ENCODE measurements around the gene CACNA1G. TPM values are rescaled to one million over a fixed set of nuclear protein-coding genes. Genes with fewer than 3 reads are reported as not detected.

Gene CACNA1G
- total RNA-seq, 2 donors from 2014 or later: 3.4 to 6.6 TPM

GRCh38 chr17:50585346-50585745 lies 24.8 kb downstream of the CACNA1G start:
- no peak for TF ChIP-seq POLR2AphosphoS5 (IDR thresholded peaks at IDR 0.05)
- TF ChIP-seq POLR2A (IDR thresholded peaks at IDR 0.05): no peak
- TF ChIP-seq CTCF (IDR thresholded peaks at IDR 0.05): no peak
- intact Hi-C loops (cut with DNase I): no loop called here
- peaks cover 17% of the 10 kb centered on the region for H3K4me1 ChIP-seq (replicated peaks)
- 76% methylated on average over 4 of the region's 4 CpGs for WGBS
- H3K9me3 ChIP-seq: no peaks in the 10 kb centered on the region
- H3K27me3 ChIP-seq (replicated peaks; ENCODE audit: insufficient read depth): no peaks in the 10 kb centered on the region
- DNase-seq (ENCODE audit: low spot score): no peak
- H3K4me3 ChIP-seq: no peak overlapping the region
- H3K27ac ChIP-seq: no peak overlapping the region
- no peaks in the 10 kb centered on the region for H3K36me3 ChIP-seq

- H3K36me3 ChIP-seq: no peaks in the 10 kb centered on the region
- DNase-seq (ENCODE audit: low spot score): no peak
- intact Hi-C loops (cut with DNase I): no loop called here
- no peaks in the 10 kb centered on the region for H3K9me3 ChIP-seq
- no peak overlapping the region for H3K27ac ChIP-seq
- WGBS: 90% methylated on average over 8 of the region's 8 CpGs
- H3K27me3 ChIP-seq (replicated peaks; ENCODE audit: insufficient read depth): no peaks in the 10 kb centered on the region
- TF ChIP-seq CTCF (IDR thresholded peaks at IDR 0.05): no peak
- TF ChIP-seq POLR2A (IDR thresholded peaks at IDR 0.05): no peak
- no peak for TF ChIP-seq POLR2AphosphoS5 (IDR thresholded peaks at IDR 0.05)
- peaks cover 22% of the 10 kb centered on the region for H3K4me1 ChIP-seq (replicated peaks)
- H3K4me3 ChIP-seq: no peak overlapping the region
Observed at GRCh38 chr17:50585891-50586290, 25.4 kb downstream of the CACNA1G start.

GRCh38 chr17:50586421-50587247 lies 26.1 kb downstream of the CACNA1G start:
- H3K4me3 ChIP-seq: no peak overlapping the region
- no peaks in the 10 kb centered on the region for H3K27me3 ChIP-seq (replicated peaks; ENCODE audit: insufficient read depth)
- no peak overlapping the region for H3K27ac ChIP-seq
- intact Hi-C loops (cut with DNase I): no loop called here
- H3K9me3 ChIP-seq: no peaks in the 10 kb centered on the region
- TF ChIP-seq CTCF (IDR thresholded peaks at IDR 0.05) (no peak), POLR2AphosphoS5 (IDR thresholded peaks at IDR 0.05) (no peak), POLR2A (IDR thresholded peaks at IDR 0.05) (no peak)
- no peak for DNase-seq (ENCODE audit: low spot score)
- no peaks in the 10 kb centered on the region for H3K36me3 ChIP-seq
- peaks cover 29% of the 10 kb centered on the region for H3K4me1 ChIP-seq (replicated peaks)
- 94% methylated on average over 9 of the region's 9 CpGs for WGBS

- H3K27ac ChIP-seq: no peak overlapping the region
- H3K4me3 ChIP-seq: no peak overlapping the region
- H3K4me1 ChIP-seq (replicated peaks): peaks cover 29% of the 10 kb centered on the region
- intact Hi-C loops (cut with DNase I): no loop called here
- no peaks in the 10 kb centered on the region for H3K27me3 ChIP-seq (replicated peaks; ENCODE audit: insufficient read depth)
- no peaks in the 10 kb centered on the region for H3K9me3 ChIP-seq
- WGBS: 87% methylated on average over 9 of the region's 9 CpGs
- H3K36me3 ChIP-seq: no peaks in the 10 kb centered on the region
- no peak for DNase-seq (ENCODE audit: low spot score)
- TF ChIP-seq CTCF (IDR thresholded peaks at IDR 0.05) (no peak), POLR2A (IDR thresholded peaks at IDR 0.05) (no peak), POLR2AphosphoS5 (IDR thresholded peaks at IDR 0.05) (no peak)
Observed at GRCh38 chr17:50587571-50587970, 27.1 kb downstream of the CACNA1G start.

All from prostate gland (tissue), 2 donors.